HAP-1 (cell line): ENCODE results near the gene CLCN6.

ENCODE experiments used
- DNase-seq, 2 experiments: peaks; one replicate each; pipeline ENCODE4 v3.0.0-alpha.2; 2016 to 2020; ENCODE audit warnings: low spot score in 2 of 2
- H3K27me3 ChIP-seq: fragments of 250-450 bp; sonication (Bioruptor Pico); 2 replicates; pipeline ENCODE4 v1.5.1; 2020; ENCODE audit warnings: low read depth, mild to moderate bottlenecking, moderate library complexity
- H3K36me3 ChIP-seq: fragments of 250-450 bp; sonication (Bioruptor Pico); replicated peaks from 2 replicates; pipeline ENCODE4 v1.5.1; 2020; ENCODE audit warnings: mild to moderate bottlenecking
- H3K4me1 ChIP-seq: fragments of 250-450 bp; sonication (Bioruptor Pico); 2 replicates; pipeline ENCODE4 v1.5.1; 2020; ENCODE audit warnings: mild to moderate bottlenecking
- H3K4me3 ChIP-seq: fragments of 250-450 bp; sonication (Bioruptor Pico); 2 replicates; pipeline ENCODE4 v1.5.1; 2020; ENCODE audit warnings: mild to moderate bottlenecking, moderate library complexity
- H3K9me3 ChIP-seq: fragments of 250-450 bp; sonication (Bioruptor Pico); 2 replicates; pipeline ENCODE4 v1.5.1; 2020; ENCODE audit warnings: mild to moderate bottlenecking, moderate library complexity
- in situ Hi-C: fragments of 300-500 bp; cut with MboI; formaldehyde crosslinking; loops from 3 replicates; pipeline ENCODE4 v1.14.3; 2020; ENCODE audit warnings: low sequenced_read_pairs, inconsistent platforms, mixed read lengths

The CLCN6 gene

GRCh38 chr1:11835441-11836225, 29.6 kb downstream of the CLCN6 start:
- in situ Hi-C loops: no loop called here
- no peak for DNase-seq
- peaks cover 68% of the 10 kb centered on the region for H3K36me3 ChIP-seq
- H3K27me3 ChIP-seq: no peaks in the 10 kb centered on the region
- H3K4me3 ChIP-seq: no peak overlapping the region
- H3K4me1 ChIP-seq: no peaks in the 10 kb centered on the region
- no peaks in the 10 kb centered on the region for H3K9me3 ChIP-seq

DNA sequence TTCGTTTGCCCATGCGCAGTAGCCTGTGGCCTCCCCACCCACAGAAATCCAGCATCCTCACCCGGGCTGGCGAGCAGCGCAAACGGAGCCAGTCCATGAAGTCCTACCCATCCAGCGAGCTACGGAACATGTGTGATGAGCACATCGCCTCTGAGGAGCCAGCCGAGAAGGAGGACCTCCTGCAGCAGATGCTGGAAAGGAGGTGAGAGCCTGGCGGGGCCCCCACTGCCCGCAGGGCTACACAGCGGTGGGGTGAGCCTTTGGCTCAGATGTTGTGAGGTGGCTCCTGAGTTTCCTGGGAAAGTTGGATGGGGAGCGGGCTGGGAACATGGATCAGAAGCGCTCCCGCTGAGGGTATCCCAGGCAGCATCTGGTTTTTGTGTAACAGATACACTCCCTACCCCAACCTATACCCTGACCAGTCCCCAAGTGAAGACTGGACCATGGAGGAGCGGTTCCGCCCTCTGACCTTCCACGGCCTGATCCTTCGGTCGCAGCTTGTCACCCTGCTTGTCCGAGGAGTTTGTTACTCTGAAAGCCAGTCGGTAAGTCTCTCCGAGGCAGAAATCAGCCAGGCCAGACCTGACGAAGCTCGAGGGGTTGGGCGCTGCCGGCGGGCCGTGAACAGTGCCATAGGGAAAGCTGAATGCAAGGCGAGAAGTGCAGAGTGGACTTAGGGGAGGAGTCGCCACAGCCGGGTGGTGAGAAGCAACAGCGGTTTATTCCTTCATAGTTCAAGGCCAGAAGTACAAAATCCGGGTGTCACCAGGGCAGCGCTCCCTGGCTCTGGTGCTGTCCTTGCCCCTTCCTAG, 31.2 kb downstream of the CLCN6 start:
- Histone ChIP-seq H3K27me3 (no peaks in the 10 kb centered on the region), H3K4me1 (no peaks in the 10 kb centered on the region), H3K36me3 (peaks cover 67% of the 10 kb centered on the region), H3K9me3 (no peaks in the 10 kb centered on the region), H3K4me3 (no peak overlapping the region)
- DNase-seq: no peak
- in situ Hi-C loops: no loop called here

DNA sequence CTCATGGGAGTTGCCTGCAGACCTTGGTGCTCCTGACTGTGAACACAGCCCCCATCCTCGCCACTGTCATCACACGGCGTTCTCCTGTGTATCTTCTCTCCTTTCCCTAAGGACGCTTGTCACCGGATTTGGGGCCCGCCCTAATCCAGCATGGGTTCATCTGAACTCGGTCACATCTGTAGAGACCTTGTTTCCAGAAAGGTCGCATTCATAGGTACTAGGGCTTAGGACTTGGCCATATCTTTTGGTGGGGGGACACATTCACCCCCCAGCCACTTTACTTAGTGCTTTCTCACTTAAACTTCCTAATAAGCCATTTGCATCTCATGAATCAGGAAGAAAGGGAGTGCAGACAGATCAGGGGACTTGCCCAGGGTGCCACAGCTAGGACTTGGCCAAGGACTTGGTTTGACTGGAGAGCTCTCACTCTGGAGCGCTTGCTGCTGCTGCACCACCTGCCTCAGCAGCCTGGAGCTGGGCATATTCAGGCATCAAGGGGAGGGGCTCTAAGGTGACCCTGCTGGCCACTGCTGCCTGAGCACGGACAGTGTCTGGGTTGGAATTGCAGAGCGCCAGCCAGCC, 31.9 kb downstream of the CLCN6 start:
- in situ Hi-C loops: no loop called here

GRCh38 chr1:11838349-11839272, 32.6 kb downstream of the CLCN6 start:
- Histone ChIP-seq H3K9me3 (no peaks in the 10 kb centered on the region), H3K36me3 (peaks cover 61% of the 10 kb centered on the region), H3K4me3 (no peak overlapping the region), H3K4me1 (no peaks in the 10 kb centered on the region), H3K27me3 (no peaks in the 10 kb centered on the region)
- DNase-seq: peak; percentile 61 to 79
- in situ Hi-C loops: no loop called here

More for the DNA sequence above, 31.9 kb downstream of the CLCN6 start:
- Histone ChIP-seq H3K27me3 (no peaks in the 10 kb centered on the region), H3K4me3 (no peak overlapping the region), H3K36me3 (peaks cover 62% of the 10 kb centered on the region), H3K9me3 (no peaks in the 10 kb centered on the region), H3K4me1 (no peaks in the 10 kb centered on the region)
- DNase-seq: no peak

DNA sequence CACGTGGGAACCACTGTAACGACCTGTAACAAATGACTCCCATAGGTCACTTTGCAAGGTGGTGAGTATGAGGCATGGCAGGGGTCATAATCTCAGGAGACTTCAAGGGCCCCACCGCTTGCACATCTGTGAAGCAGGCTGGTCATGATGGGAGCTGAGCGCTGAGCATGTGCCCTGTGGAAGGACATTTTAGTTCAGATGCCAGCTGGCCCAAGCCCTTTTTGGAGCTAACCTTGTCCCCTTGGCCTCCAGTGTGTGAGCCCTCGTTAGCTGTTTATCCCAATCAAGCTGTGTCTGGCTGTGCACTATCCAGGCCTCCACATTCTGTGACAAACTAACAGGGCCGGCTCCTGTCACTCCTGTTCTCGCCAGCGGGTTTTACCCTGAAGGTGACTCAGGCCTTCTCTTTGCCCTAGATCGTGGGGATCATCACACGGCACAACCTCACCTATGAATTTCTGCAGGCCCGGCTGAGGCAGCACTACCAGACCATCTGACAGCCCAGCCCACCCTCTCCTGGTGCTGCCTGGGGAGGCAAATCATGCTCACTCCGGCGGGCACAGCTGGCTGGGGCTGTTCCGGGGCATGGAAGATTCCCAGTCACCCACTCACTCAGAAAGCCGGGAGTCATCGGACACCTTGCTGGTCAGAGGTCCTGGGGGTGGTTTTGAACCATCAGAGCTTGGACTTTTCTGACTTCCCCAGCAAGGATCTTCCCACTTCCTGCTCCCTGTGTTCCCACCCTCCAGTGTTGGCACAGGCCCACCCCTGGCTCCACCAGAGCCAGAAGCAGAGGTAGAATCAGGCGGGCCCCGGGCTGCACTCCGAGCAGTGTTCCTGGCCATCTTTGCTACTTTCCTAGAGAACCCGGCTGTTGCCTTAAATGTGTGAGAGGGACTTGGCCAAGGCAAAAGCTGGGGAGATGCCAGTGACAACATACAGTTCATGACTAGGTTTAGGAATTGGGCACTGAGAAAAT, 34.0 kb downstream of the CLCN6 start:
- Histone ChIP-seq H3K27me3 (no peaks in the 10 kb centered on the region), H3K9me3 (no peaks in the 10 kb centered on the region), H3K4me1 (no peaks in the 10 kb centered on the region), H3K4me3 (no peak overlapping the region), H3K36me3 (peaks cover 49% of the 10 kb centered on the region)
- in situ Hi-C loops: loop anchor here (5.0 kb wide), 1 partner anchor 57 kb away; no protein-coding TSS in a partner anchor
- no peak for DNase-seq

GRCh38 chr1:11841245-11842153, 35.5 kb downstream of the CLCN6 start:
- in situ Hi-C loops: loop anchor here (5.0 kb wide), 1 partner anchor 56 kb away; no protein-coding TSS in a partner anchor
- Histone ChIP-seq H3K9me3 (no peaks in the 10 kb centered on the region), H3K4me3 (no peak overlapping the region), H3K36me3 (peaks cover 47% of the 10 kb centered on the region), H3K27me3 (no peaks in the 10 kb centered on the region), H3K4me1 (no peaks in the 10 kb centered on the region)
- DNase-seq: no peak

DNA sequence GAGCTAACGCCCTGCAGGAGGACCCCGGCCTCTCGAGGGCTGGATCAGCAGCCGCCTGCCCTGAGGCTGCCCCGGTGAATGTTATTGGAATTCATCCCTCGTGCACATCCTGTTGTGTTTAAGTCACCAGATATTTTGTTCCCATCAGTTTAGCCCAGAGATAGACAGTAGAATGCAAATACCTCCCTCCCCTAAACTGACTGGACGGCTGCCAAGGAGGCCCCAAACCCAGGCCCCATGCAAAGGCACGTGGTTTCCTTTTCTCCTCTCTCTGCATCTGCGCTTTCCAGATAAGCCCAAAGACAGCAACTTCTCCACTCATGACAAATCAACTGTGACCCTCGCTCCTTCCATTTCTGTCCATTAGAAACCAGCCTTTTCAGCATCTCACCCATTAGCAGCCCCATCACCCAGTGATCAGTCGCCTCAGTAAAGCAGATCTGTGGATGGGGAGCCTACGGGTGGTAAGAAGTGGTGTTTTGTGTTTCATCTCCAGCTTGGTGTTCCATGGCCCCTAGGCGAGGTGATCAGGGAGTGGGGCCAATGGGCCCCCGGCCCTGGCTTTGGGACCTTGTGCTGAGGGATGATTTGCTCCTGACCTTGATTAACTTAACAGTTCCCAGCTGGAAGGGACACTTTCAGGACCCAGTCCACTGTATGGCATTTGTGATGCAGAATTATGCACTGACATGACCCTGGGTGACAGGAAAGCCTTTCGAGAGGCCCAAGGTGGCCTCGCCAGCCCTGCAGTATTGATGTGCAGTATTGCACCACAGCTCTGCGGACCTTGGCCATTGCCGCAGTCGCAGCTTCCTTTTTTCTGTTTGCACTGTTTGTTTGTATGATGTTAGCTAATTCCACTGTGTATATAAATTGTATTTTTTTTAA, 36.4 kb downstream of the CLCN6 start:
- Histone ChIP-seq H3K4me3 (no peak overlapping the region), H3K4me1 (no peaks in the 10 kb centered on the region), H3K36me3 (peaks cover 41% of the 10 kb centered on the region), H3K27me3 (no peaks in the 10 kb centered on the region), H3K9me3 (no peaks in the 10 kb centered on the region)
- no peak for DNase-seq
- in situ Hi-C loops: loop anchor here (5.0 kb wide), 1 partner anchor 55 kb away; no protein-coding TSS in a partner anchor

GRCh38 chr1:11845641-11846335, 39.8 kb downstream of the CLCN6 start:
- peak in 1 of 2 experiments; percentile 19 for DNase-seq
- Histone ChIP-seq H3K4me1 (no peaks in the 10 kb centered on the region), H3K27me3 (no peaks in the 10 kb centered on the region), H3K36me3 (peaks cover 14% of the 10 kb centered on the region), H3K9me3 (no peaks in the 10 kb centered on the region), H3K4me3 (no peak overlapping the region)
- in situ Hi-C loops: no loop called here

DNA sequence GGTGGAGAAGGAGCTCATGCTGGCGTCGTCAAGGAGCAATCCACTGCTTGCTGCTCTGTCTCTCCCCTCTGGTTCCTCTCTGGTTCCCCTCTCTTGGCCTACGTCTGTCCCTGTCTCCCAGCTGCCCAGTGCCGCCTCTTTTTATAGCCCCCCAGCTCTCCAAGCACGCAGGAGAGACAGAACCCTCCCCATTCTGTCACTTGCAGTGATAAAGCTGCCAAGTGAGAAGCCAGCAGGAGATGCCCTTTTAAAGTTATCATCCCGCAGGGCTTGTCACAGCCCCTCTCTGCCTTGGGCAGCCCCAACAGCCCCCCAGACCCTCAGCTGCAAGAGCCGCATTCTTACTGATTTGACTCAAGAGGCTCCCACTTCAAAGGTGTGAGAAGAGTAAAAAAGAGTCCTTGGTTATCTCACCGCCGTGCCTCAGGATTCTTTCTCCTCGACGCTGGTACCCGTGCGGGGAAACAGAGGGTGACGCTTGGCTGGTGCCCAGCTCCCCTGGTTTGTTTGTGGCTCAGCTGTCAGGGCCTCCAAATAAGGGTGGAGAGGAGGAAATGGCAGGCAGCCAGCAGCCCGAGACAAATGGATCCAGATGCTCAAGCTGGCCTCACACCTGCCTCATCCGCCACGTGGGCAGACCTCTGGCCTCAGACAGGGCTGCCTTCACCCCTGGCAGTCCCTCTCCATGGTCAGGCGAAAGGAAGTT, 41.8 kb downstream of the CLCN6 start, which contains the start of gene NPPA:
Gene NPPA, minus strand, starts transcription at position 117 of the 706 bp plus-strand sequence. Its CDS starts 99 bp downstream, at position 18.
- no peak for DNase-seq
- in situ Hi-C loops: no loop called here
- H3K4me1 ChIP-seq: no peaks in the 10 kb centered on the region

GRCh38 chr1:11848373-11848700, 42.3 kb downstream of the CLCN6 start:
- no peaks in the 10 kb centered on the region for H3K9me3 ChIP-seq
- in situ Hi-C loops: no loop called here
- H3K27me3 ChIP-seq: no peaks in the 10 kb centered on the region
- no peak overlapping the region for H3K4me3 ChIP-seq
- H3K36me3 ChIP-seq: 0 out of 2 replicates have a peak, but pooled peaks cover 7% of the 10 kb centered on the region
- H3K4me1 ChIP-seq: no peaks in the 10 kb centered on the region
- DNase-seq: no peak

More for the DNA sequence above, 41.8 kb downstream of the CLCN6 start, which contains the start of gene NPPA:
- no peaks in the 10 kb centered on the region for H3K27me3 ChIP-seq
- H3K4me3 ChIP-seq: no peak within 1 kb of the TSS
- 0 out of 2 replicates have a peak, but pooled peaks cover 7% of the 10 kb centered on the region for H3K36me3 ChIP-seq
- H3K9me3 ChIP-seq: no peaks in the 10 kb centered on the region
